HG02943 (cell line): ENCODE data around the gene SGTB.
"Not testable (repeated sequence)": the region's sequence is repeated elsewhere in the genome, so short reads cannot be mapped to it uniquely, and the experiment has no call there.

Source experiments
- ATAC-seq: cut with Tn5 transposase; IDR thresholded peaks from one replicate; pipeline ENCODE4 v1.9.1; 2021; ENCODE audit warnings: mild to moderate bottlenecking, low read depth, moderate library complexity; ENCODE audit not compliant: unreplicated experiment

Gene SGTB

DNA sequence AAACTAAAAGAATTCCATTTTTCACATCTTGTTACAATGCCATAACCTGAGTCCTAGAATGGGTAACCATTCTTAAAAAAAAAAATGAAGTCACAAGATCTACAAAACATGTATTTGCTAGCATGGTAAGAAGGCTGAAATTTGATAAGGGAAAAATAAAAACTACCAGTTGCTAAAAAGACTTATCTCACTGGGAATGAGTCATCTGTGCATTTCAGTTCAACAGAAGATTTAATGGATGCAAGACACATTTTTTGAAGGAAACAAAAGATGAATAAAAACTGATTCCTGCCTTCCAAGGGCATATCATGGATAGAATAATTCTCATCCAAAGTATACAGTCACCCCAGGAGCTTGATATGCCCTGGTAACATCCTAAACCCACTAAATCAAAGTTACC is 47.2 kb downstream of the SGTB start:
- ATAC-seq, result no peak

DNA sequence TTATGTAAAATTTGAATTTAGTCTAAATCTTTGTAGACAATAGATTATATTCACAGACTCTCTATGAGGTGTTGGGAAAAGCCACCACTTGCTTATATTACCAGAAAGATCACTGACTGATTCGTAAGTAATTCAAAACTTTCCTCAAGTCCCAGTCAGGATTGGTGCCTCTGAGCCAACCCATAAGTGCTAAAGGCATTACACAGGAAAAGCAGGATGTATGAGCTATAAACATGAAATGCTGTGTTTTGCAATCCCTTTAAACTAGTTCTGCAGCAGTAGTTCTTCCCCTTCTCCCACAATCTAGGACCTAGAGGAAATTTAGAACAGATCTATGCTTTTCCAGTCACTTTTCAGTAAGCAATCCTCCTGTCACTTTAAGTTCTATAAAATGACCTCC is 49.1 kb downstream of the SGTB start:
- ATAC-seq, result no peak

DNA sequence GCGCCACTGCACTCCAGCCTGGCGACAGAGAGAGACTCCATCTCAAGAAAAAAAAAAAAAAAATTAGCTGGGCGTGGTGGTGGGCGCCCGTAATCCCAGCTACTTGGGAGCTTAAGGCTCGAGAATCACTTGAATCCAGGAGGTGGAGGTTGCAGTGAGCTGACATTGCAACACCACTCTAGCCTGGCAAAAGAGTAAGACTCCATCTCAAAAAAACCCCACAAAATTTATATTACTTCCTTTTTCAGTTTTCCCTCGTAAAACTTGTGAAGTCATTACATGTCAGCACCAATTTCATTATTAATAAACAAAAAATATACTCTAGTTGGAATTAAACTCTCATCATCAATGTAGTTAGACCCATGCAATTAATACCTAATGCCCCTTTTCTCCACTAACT is 53.2 kb downstream of the SGTB start:
- no peak for ATAC-seq

DNA sequence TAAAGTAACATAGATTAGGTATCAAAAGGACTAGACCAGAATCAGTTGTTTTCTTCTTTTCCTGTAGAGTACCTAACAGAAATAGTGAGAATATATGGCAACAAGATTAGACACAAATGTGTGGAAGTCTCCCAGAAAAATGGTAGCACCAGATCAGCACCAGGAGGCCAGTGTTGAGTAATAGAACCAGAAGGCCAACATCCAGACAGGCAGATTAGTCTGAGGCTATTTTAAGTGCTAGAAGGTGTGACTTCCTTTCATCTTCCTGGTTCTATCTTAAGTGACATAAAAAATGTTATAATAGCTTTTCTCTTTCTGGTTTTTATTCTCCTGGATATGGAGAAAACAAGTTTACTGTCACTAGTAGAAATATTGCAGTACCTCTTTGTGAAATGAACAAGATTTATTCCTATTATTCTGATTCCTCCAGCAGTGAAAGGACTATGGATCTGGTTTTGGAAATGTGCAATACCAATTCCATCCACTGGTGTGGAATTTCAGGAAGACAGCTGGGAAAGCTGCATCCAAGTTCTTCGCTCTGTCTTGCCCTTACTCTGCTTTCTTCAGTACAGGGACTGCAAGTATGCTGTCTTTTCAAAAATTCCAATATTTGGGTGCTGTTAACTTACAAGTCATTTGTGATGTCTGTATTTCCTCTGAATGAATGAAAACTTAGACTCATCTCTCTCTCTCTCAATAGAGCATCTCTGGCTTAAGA is 57.9 kb downstream of the SGTB start:
- no peak for ATAC-seq

DNA sequence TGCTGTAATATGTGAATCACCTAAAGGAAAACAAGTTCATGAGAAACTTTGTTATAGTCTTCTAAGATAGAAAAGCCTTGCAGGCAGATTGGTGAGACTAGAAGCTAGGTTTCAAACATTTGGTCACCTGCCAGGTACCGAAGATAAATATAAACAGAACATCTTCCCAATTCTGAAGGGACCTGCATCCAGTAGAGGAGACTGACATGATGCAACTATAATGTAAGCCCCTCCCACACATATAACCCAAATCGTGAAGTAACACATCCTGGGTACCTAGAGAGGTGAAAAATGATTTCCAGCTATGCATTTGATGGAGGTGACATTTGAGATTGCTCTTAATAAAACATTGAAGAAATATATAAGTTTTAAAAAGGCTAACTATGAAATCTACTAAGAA is 67.2 kb downstream of the SGTB start:
- ATAC-seq, result no peak

DNA sequence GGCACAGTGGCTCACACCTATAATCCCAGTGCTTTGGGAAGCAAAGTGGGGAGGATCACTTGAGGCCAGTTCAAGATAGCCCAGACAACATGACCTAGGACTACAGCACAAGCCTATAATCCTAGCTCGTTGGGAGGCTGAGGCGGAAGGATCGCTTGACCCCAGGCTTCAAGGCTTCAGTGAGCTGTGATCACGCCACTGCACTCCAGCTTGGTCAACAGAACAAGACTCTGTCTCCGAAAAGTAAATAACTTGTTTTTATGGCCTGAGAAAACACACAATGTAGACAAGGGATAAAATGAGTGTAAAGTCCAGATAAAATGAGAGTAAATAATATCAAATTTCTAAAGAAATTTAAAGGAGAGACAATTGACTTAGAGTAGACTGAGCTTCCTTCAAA is 70.8 kb downstream of the SGTB start:
- ATAC-seq, result no peak

DNA sequence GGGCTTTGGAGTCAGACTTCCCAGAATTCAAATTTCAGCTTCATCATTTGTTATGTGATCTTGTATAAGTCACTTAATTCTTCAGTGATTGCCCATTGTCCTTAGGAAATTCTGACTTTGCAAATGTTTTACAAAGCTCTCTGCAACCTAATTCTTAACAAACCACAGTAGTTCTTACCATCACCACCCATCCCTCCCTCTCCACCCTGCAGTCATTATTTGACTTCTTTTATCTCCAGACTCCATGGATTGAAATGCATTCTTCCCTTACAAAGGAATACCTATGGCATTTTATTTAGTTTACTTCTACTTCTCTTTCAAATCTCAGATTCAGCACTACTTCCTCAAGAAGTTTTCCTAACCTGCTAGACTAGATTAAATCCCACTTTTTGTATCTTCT is 74.0 kb downstream of the SGTB start:
- ATAC-seq, result no peak

DNA sequence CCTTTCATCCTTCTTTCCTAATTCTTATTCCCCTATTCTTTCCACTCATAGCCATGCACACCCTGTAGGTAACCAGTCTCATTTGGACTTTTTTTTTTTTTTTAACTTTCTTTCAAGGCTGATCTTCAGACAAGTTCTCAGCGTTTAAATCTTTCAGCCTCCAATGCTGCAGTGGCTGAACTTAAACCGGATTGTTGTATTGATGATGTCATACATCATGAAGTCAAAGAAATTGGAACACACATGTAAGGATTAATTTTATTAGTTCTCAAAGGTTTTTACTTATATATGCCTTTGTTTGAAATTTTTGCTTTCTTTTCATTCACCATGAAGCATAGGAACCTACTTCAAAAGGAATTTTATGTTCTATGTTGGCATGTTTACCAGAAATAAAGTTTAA is 75.0 kb downstream of the SGTB start:
- ATAC-seq, result no peak

DNA sequence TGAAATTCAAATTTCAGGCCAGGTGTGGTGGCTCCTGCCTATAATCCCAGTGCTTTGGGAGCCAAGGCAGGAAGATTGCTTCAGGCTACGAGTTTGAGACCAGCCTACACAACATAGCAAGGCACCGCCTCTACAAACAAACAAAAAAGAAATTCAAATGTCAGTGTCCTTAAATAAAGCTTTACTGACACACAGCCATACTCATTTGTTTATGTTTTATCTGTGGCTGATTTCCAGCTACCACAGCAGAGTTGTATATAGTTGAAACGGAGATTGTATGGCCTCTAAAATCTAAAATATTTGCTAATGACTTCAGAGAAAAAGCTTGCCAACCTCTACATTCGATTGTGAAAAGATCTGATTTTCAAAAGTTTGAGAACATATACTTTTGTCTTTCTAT is 81.7 kb downstream of the SGTB start:
- no peak for ATAC-seq

DNA sequence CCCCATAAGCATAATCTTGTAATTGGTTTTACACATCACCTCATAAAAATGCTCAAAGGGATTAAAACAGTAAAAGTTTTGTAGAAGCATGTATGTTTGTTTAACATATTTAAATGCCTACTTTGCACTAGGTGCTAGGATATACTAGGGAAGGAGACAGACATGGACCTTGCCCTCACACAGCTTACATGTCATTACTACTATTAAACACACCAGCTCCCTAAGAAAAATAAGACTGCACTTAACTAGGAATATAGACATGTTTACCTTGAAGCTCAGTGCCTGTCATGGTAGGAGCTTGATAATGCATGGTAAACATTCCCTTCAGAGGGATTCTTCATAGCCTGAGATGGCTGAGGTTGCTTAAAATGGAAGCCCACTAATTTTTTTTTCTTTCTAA is 90.9 kb downstream of the SGTB start:
- no peak for ATAC-seq

DNA sequence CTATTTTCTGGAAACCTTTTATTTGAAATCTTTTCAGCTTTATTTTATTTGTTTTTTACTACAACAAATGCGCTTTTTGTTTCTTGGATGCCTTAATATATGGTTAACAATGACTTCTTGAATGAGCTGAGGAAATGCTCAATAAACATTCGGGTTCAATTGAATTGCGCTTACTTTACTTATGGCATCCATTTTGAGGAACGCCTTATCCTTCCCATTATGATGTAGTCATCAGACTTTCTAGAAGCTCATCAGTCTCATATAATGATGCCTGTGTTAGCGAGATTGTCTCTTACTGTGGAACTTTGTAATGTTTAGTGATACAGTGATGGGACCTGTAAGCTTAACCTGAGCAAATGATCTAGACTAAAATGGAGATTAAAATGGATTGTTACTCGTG is 96.2 kb downstream of the SGTB start:
- no peak for ATAC-seq

DNA sequence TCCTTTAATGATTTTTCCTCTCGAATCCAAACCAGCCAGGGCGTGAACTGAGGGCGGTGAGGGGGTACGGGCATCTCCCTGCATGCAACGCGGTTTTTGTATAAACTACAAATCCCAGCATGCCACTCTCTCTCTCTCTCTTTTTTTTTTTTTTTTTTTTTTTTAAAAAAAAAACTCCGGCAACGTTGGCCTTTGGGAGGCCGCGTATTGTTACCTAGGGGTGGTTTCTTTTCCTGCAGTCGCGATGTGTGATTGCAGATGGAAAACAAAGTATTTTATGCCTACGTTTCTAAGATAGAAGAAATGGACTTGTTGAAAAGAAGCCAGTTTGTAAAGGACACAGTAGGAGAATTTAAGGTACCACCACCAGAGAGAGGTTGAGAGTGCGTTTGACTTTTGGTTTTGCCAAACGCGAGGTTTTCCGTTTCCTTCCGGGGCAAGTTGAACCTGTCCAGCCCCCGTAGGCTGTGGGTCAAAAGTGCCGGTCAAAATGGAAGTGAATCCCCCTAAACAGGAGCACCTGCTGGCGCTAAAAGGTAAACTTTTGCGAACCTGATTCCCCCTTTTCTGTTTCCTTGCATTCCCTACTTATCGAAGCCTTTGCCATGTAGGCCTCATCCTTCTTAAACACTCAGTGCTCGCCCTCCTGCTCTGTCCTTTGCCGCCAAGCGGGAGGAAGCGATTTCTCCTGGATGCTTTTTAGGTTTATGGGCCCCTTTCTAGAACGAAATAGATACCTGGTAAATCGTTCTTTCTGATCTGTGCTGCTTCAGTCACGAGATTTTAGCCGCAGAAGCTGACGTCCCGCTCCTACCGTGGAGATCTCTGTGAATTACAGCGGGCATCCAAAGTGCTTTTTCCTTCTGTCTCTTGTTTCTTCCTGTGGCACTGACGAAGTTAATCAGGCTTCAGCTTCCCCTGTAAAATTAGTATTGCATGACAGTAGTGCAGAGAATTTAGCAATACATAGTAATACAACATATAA is 97.0 kb downstream of the SGTB start, which contains the start of the genes SHLD3 and TRAPPC13:
SHLD3 (plus strand) TSS at position 457 of the 985 bp plus-strand sequence. CDS start 4,561 bp downstream, outside the sequence.
TRAPPC13 (plus strand) TSS at position 457 of the 985 bp plus-strand sequence; CDS start at position 491, 34 bp downstream.
- peak; percentile 82 for ATAC-seq

DNA sequence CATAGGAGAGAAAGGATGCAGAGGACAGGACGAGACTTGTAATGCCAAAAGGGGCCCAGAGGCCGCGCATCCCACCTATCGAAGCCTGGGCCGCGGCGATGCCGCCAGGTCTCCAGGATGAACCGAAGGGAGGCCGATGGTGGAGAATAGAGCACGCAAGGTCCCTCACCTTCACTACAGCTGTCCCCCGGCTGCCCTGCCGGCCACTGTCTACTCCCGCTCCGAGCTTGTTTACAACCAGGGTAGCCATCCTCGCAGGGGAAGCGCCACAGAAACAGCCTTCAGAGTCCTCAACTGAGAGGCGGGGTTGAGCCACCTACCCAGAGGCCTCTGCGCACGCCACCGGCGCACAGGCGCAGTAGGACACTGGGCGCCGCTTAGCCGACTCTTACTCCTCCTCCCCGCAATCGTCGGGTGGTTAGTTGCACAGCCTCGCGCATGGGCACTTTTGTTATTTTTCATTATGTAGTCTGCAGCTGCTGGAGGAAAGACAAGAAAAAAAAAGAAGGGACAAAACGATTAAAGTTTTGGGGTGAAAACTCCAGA is 97.8 kb downstream of the SGTB start, which contains the start of gene TRIM23:
TRIM23 (minus strand) TSS at position 309 of the 546 bp plus-strand sequence; CDS start at position 250, 59 bp downstream.
- peak; percentile 95 for ATAC-seq

DNA sequence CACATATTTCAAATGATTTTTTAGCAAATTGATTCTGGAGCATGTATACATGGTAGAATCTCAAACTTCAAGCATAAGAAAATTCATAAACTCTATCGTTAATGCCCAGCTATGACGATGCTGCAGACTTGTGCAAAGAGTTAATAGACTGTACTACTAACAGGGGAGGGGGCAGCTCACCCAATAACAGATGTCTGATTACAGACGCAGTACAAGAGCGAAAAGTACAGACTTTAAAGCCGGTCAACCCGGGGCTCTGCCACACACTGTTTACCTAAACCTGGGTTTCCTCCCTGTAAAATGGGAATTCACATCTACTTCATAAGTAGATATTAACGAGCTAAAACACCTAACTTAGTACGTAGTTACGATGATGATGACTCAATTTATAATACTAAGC is 98.4 kb downstream of the SGTB start:
- ATAC-seq, result no peak

DNA sequence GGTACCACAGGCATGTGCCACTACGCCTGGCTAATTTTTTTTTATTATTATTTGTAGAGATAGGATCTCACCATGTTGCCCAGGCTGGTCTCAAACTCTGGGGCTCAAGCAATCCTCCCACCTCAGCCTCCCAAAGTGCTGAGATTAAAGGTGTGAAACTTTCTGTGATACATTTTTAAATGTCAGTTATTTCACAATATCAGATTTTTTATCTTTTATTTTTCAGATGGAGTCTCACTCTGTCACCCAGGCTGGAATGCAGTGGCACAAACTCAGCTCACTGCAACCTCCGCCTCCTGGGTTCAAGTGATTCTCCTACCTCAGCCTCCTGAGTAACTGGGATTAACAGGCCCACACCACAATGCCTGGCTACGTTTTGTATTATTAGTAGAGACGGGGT is 99.9 kb downstream of the SGTB start:
- not testable (repeated sequence) for ATAC-seq

DNA sequence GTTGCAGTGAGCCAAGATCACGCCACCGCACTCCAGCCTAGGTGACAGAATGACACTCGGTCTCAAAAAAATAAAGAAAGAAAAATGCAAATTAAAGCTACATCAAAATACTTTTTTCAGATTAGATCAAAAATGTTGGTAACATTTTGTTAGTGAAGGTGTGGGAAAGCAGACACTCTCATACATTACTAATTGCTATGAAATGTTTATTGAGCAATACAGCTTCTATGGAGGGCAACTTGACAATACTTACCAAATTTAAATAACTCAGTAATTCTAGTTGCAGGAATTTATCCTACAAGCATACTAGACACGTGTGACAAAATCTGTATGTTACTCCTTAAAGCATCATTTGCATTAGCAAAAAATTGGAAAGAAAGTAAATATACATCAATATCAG is 101.9 kb downstream of the SGTB start:
- ATAC-seq, result no peak
